PC-9 (cell line): Measurements from ENCODE around the gene CD151. TPM values are rescaled to one million over a fixed set of nuclear protein-coding genes. Genes with fewer than 3 reads are reported as not detected.

Source experiments
- BruUV-seq: library from RNA; stranded (reverse); fragments of 400-500 nt; replicated peaks from 2 replicates; lab custom pipeline; 2021; lab: Mats Ljungman, UMichigan
- CTCF ChIA-PET: fragments of 300-600 bp; sonication (Branson Sonifier 250); formaldehyde crosslinking; loops from one replicate; lab custom pipeline; 2022; ENCODE audit warnings: antibody characterized with exemption; lab: Charles Lee
- POLR2A ChIA-PET: fragments of 300-600 bp; sonication (Branson Sonifier 250); formaldehyde crosslinking; loops from one replicate; lab custom pipeline; 2022; ENCODE audit warnings: antibody characterized with exemption; ENCODE audit not compliant: unreplicated experiment; lab: Charles Lee
- DNase-seq, 2 experiments: peaks; one replicate each; pipeline versions ENCODE4 v3.0.0 to v3.0.0-alpha.2; 2015 to 2022; ENCODE audit warnings: mixed read lengths in 1 of 2
- H2AFZ ChIP-seq: fragments of 200-600 bp; sonication (generic); 2 replicates; pipeline ENCODE4 v1.8.1; 2017; ENCODE audit warnings: antibody characterized with exemption
- H3F3A ChIP-seq: fragments of 200-600 bp; sonication (generic); 2 replicates; pipeline ENCODE4 v1.8.1; 2017; ENCODE audit warnings: antibody characterized with exemption, mild to moderate bottlenecking, low read depth; ENCODE audit not compliant: insufficient read depth
- H3K27ac ChIP-seq: fragments of 200-600 bp; sonication (generic); 2 replicates; pipeline ENCODE4 v1.6.1; 2016; ENCODE audit warnings: mixed run types
- H3K27me3 ChIP-seq: fragments of 200-600 bp; sonication (generic); 2 replicates; pipeline ENCODE4 v1.6.1; 2016; ENCODE audit warnings: low read depth, mixed run types; ENCODE audit not compliant: insufficient read depth
- H3K36me3 ChIP-seq: fragments of 200-600 bp; sonication (generic); 2 replicates; pipeline ENCODE4 v1.6.1; 2016; ENCODE audit warnings: low read depth, mixed run types
- H3K4me1 ChIP-seq: fragments of 200-600 bp; sonication (generic); replicated peaks from 2 replicates; pipeline ENCODE4 v1.6.1; 2016; ENCODE audit warnings: mixed run types; ENCODE audit not compliant: insufficient read depth
- H3K4me2 ChIP-seq: fragments of 200-600 bp; sonication (generic); 2 replicates; pipeline ENCODE4 v1.6.1; 2017; ENCODE audit warnings: mixed run types
- H3K4me3 ChIP-seq: fragments of 200-600 bp; sonication (generic); 2 replicates; pipeline ENCODE4 v1.6.1; 2016; ENCODE audit warnings: mixed run types
- H3K79me2 ChIP-seq: fragments of 200-600 bp; sonication (generic); 2 replicates; pipeline ENCODE4 v1.6.1; 2017; ENCODE audit warnings: low read depth, mixed run types
- H3K9me2 ChIP-seq: fragments of 200-600 bp; sonication (generic); 2 replicates; pipeline ENCODE4 v1.8.1; 2017; ENCODE audit warnings: mild to moderate bottlenecking; ENCODE audit not compliant: insufficient read depth
- H3K9me3 ChIP-seq: fragments of 200-600 bp; sonication (generic); 2 replicates; pipeline ENCODE4 v1.8.1; 2016; ENCODE audit warnings: low read depth; ENCODE audit not compliant: insufficient read depth
- H4K20me1 ChIP-seq: fragments of 200-600 bp; sonication (generic); 2 replicates; pipeline ENCODE4 v1.8.1; 2017; ENCODE audit not compliant: insufficient read depth
- CTCF ChIP-seq: fragments of 200-600 bp; sonication (generic); conservative IDR thresholded peaks from 2 replicates; pipeline ENCODE4 v1.6.1; 2017; ENCODE audit warnings: mixed run types, antibody characterized with exemption, mild to moderate bottlenecking, moderate library complexity
- EZH2 ChIP-seq: fragments of 200-600 bp; sonication (generic); IDR thresholded peaks from 2 replicates; pipeline ENCODE4 v1.8.0; 2017; ENCODE audit warnings: antibody characterized with exemption, low read depth
- intact Hi-C: fragments of 100-400 bp; cut with micrococcal nuclease; formaldehyde crosslinking; loops from one replicate; pipeline ENCODE4 v1.10.0; 2022; ENCODE audit not compliant: unreplicated experiment
- total RNA-seq: library from RNA; stranded (reverse); gene quantifications from 2 replicates; pipeline ENCODE4 v1.2.3, GENCODE V29; 2021

Gene CD151
- total RNA-seq, 1 experiment from 2014 or later = 184 TPM

- no TSS peak for BruUV-seq
- no peak overlapping the region for H2AFZ ChIP-seq
- TF ChIP-seq CTCF (no peak), EZH2 (no peak)
- H3K36me3 ChIP-seq = no peaks in the 10 kb centered on the region
- peaks cover 20% of the 10 kb centered on the region for H3K4me1 ChIP-seq
- peaks cover 11% of the 10 kb centered on the region; the same call in 1 of the 2 replicates for H3F3A ChIP-seq
- ChIA-PET CTCF (interaction anchor here (0.5 kb wide), 1 partner anchor 83 kb away, joined by 3 read pairs; no protein-coding TSS in a partner anchor), POLR2A (interaction anchor here (0.6 to 1.4 kb wide), 3 partner anchors 10 to 1142 kb away, joined by 4 to 6 read pairs (median 5); no protein-coding TSS in a partner anchor)
- peak overlapping the region; percentile 83 for H3K4me2 ChIP-seq
- no peak overlapping the region for H3K4me3 ChIP-seq
- H3K9me3 ChIP-seq = no peaks in the 10 kb centered on the region
- peaks cover 20% of the 10 kb centered on the region for H3K79me2 ChIP-seq
- H3K27ac ChIP-seq = no peak overlapping the region
- peak in 1 of 2 experiments; percentile 72 for DNase-seq
- H3K9me2 ChIP-seq = no peaks in the 10 kb centered on the region
- intact Hi-C loops = loop anchor here (5.0 kb wide), 1 partner anchor 38 kb away; the partner anchor contains the start of genes PIDD1 and RPLP2
- H3K27me3 ChIP-seq = no peaks in the 10 kb centered on the region
- H4K20me1 ChIP-seq = peaks cover 11% of the 10 kb centered on the region
Measured at GRCh38 chr11:844693-845644, 12.2 kb downstream of the CD151 start.

GRCh38 chr11:845872-846495 lies 13.2 kb downstream of the CD151 start:
- peaks cover 13% of the 10 kb centered on the region for H3K79me2 ChIP-seq
- H4K20me1 ChIP-seq = peaks cover 8% of the 10 kb centered on the region
- BruUV-seq = no TSS peak
- peaks cover 6% of the 10 kb centered on the region; the same call in 1 of the 2 replicates for H3F3A ChIP-seq
- H2AFZ ChIP-seq = no peak overlapping the region
- no peaks in the 10 kb centered on the region for H3K9me3 ChIP-seq
- H3K4me1 ChIP-seq = peaks cover 19% of the 10 kb centered on the region
- no peak overlapping the region for H3K4me3 ChIP-seq
- CTCF ChIA-PET = no interaction called here
- H3K27me3 ChIP-seq = no peaks in the 10 kb centered on the region
- no peak for DNase-seq
- no peaks in the 10 kb centered on the region for H3K36me3 ChIP-seq
- no peak overlapping the region for H3K27ac ChIP-seq
- intact Hi-C loops = no loop called here
- no peak for TF ChIP-seq CTCF
- TF ChIP-seq EZH2 = no peak
- H3K4me2 ChIP-seq = no peak overlapping the region
- H3K9me2 ChIP-seq = no peaks in the 10 kb centered on the region
- POLR2A ChIA-PET = no interaction called here

- Histone ChIP-seq H3K79me2 (peaks cover 6% of the 10 kb centered on the region), H3K27me3 (no peaks in the 10 kb centered on the region), H3F3A (peaks cover 6% of the 10 kb centered on the region; the same call in 1 of the 2 replicates), H3K36me3 (no peaks in the 10 kb centered on the region), H3K9me2 (no peaks in the 10 kb centered on the region), H3K27ac (no peak overlapping the region), H2AFZ (no peak overlapping the region), H3K4me1 (peaks cover 16% of the 10 kb centered on the region), H3K4me2 (no peak overlapping the region), H4K20me1 (peaks cover 1% of the 10 kb centered on the region; the same call in 1 of the 2 replicates), H3K9me3 (no peaks in the 10 kb centered on the region), H3K4me3 (no peak overlapping the region)
- intact Hi-C loops = no loop called here
- CTCF ChIA-PET = no interaction called here
- DNase-seq = no peak
- POLR2A ChIA-PET = no interaction called here
- TF ChIP-seq EZH2 (no peak), CTCF (no peak)
- no TSS peak for BruUV-seq
Measured at GRCh38 chr11:846496-847098, 13.8 kb downstream of the CD151 start.
